Endothelial cell of umbilical vein (primary cell): ENCODE data around the gene PIF1. TPM values are rescaled to one million over a fixed set of nuclear protein-coding genes. Genes with fewer than 3 reads are reported as not detected.

ENCODE experiments used
- BruUV-seq: library from RNA; stranded (reverse); fragments of 400-500 nt; replicated peaks from 2 replicates; lab custom pipeline; 2021; lab: Mats Ljungman, UMichigan
- CTCF ChIA-PET: fragments of 300-600, 350-600 bp; sonication (Branson Sonifier 250); formaldehyde crosslinking; loops from one replicate; lab custom pipeline; 2021; ENCODE audit warnings: antibody characterized with exemption, inconsistent platforms; lab: Charles Lee
- POLR2A ChIA-PET: fragments of 300-600, 350-600 bp; sonication (Branson Sonifier 250); formaldehyde crosslinking; loops from one replicate; lab custom pipeline; 2021; ENCODE audit warnings: antibody characterized with exemption, inconsistent platforms; lab: Charles Lee
- DNase-seq: peaks from one replicate; pipeline ENCODE4 v3.0.0-alpha.2; 2011; ENCODE audit warnings: low read depth, low spot score
- FAIRE-seq: peaks from 2 replicates; lab custom pipeline; 2011; peaks lifted over from hg19 to GRCh38; lab: Jason Lieb, UNC
- H2AFZ ChIP-seq: 2 replicates; pipeline ENCODE4 v1.6.0; 2012; ENCODE audit warnings: low read depth, low read length, control low read depth, inconsistent platforms
- H3K27ac ChIP-seq: 2 replicates; pipeline ENCODE4 v1.5.1; 2011; ENCODE audit warnings: low read depth, mild to moderate bottlenecking, control low read depth, low read length, moderate library complexity; ENCODE audit not compliant: insufficient read depth
- H3K27me3 ChIP-seq, 2 experiments: 2 replicates each; pipeline versions ENCODE4 v1.6.0 to v1.6.1; 2011; ENCODE audit warnings: low read length in 2 of 2, mixed read lengths in 1 of 2; ENCODE audit not compliant: control insufficient read depth in 2 of 2, insufficient read depth in 2 of 2
- H3K36me3 ChIP-seq, 2 experiments: 2 replicates in 1 of 2; 3 replicates in 1 of 2; pipeline ENCODE4 v1.5.1; 2011; ENCODE audit warnings: low read length in 2 of 2, mild to moderate bottlenecking in 1 of 2, moderate library complexity in 1 of 2; ENCODE audit not compliant: control insufficient read depth in 2 of 2, insufficient read depth in 2 of 2; ENCODE audit errors: extremely low read depth in 1 of 2
- H3K4me1 ChIP-seq: 3 replicates; pipeline ENCODE4 v1.5.1; 2011; ENCODE audit warnings: mild to moderate bottlenecking, low read length; ENCODE audit not compliant: control insufficient read depth, insufficient read depth; ENCODE audit errors: extremely low read depth
- H3K4me2 ChIP-seq: 2 replicates; pipeline ENCODE4 v1.6.1; 2011; ENCODE audit warnings: low read length, control low read depth, mixed read lengths; ENCODE audit not compliant: insufficient read depth
- H3K4me3 ChIP-seq, 3 experiments: fragments of 200-600 bp in 1 of 3; sonication (generic), shearing (Covaris generic) in 1 of 3; replicated peaks in 1 of 3; 2 replicates each; pipeline ENCODE4 v1.5.1; 2011 to 2016; ENCODE audit warnings: control low read depth in 3 of 3, low read length in 3 of 3, mild to moderate bottlenecking in 2 of 3, inconsistent platforms in 1 of 3, low read depth in 1 of 3, moderate library complexity in 1 of 3; ENCODE audit not compliant: insufficient read depth in 1 of 3
- H3K79me2 ChIP-seq: 2 replicates; pipeline ENCODE4 v1.6.0; 2012; ENCODE audit warnings: low read length, inconsistent platforms; ENCODE audit not compliant: control insufficient read depth, insufficient read depth
- H3K9ac ChIP-seq: replicated peaks from 2 replicates; pipeline ENCODE3; 2011; ENCODE audit warnings: low read length, control low read depth; ENCODE audit not compliant: insufficient read depth; ENCODE audit errors: extremely low read depth
- H3K9me1 ChIP-seq: replicated peaks from 3 replicates; pipeline ENCODE4 v1.6.0; 2011; ENCODE audit warnings: mild to moderate bottlenecking, low read length; ENCODE audit not compliant: control insufficient read depth, insufficient read depth; ENCODE audit errors: extremely low read depth
- H3K9me3 ChIP-seq: replicated peaks from 2 replicates; pipeline ENCODE4 v1.5.1; 2012; ENCODE audit warnings: low read length, inconsistent platforms; ENCODE audit not compliant: control insufficient read depth, insufficient read depth
- H4K20me1 ChIP-seq: replicated peaks from 2 replicates; pipeline ENCODE3; 2011; ENCODE audit warnings: mild to moderate bottlenecking, low read length; ENCODE audit not compliant: control insufficient read depth, insufficient read depth; ENCODE audit errors: extremely low read depth
- EZH2 ChIP-seq: IDR thresholded peaks from 2 replicates; pipeline ENCODE4 v1.6.1; 2012; ENCODE audit warnings: borderline replicate concordance, low read depth, mild to moderate bottlenecking, moderate library complexity, low read length, inconsistent platforms; ENCODE audit not compliant: severe bottlenecking
- FOS ChIP-seq: IDR thresholded peaks from 2 replicates; pipeline ENCODE4 v1.6.1; 2011; ENCODE audit warnings: mild to moderate bottlenecking, low read length, moderate library complexity, borderline replicate concordance; ENCODE audit not compliant: insufficient read depth
- GATA2 ChIP-seq: IDR thresholded peaks from 2 replicates; pipeline ENCODE4 v1.7.0; 2011; ENCODE audit warnings: low read depth, mild to moderate bottlenecking, moderate library complexity, mixed read lengths, low read length; ENCODE audit not compliant: insufficient read length, insufficient read depth
- JUN ChIP-seq: IDR thresholded peaks from 2 replicates; pipeline ENCODE4 v1.6.1; 2011; ENCODE audit warnings: borderline replicate concordance, low read depth; ENCODE audit not compliant: insufficient read length, insufficient read depth
- MYC ChIP-seq: IDR thresholded peaks from one replicate; pipeline ENCODE4 v1.6.1; 2011; ENCODE audit warnings: mild to moderate bottlenecking, low read depth, low read length
- POLR2A ChIP-seq: IDR thresholded peaks from 2 replicates; pipeline ENCODE4 v1.6.1; 2012; ENCODE audit warnings: low read depth, mild to moderate bottlenecking, control low read depth, low read length
- POLR2AphosphoS5 ChIP-seq: IDR thresholded peaks from 2 replicates; pipeline ENCODE4 v1.6.1; 2012; ENCODE audit warnings: low read depth, mild to moderate bottlenecking, control low read depth, low read length, moderate library complexity; ENCODE audit not compliant: insufficient read depth
- dilution Hi-C: fragments of 300-500 bp; cut with MboI; formaldehyde crosslinking; loops from one replicate; pipeline ENCODE4 v1.15.0; 2019; ENCODE audit warnings: low sequenced_read_pairs; ENCODE audit not compliant: extremely low pct_ligation_motif_present
- intact Hi-C: fragments of 100-400 bp; cut with micrococcal nuclease; formaldehyde crosslinking; loops from one replicate; pipeline ENCODE4 v1.10.0; 2022
- polyA plus RNA-seq, 4 experiments: library from polyadenylated mRNA; depleted of rRNA in 3 of 4; stranded (reverse) in 3 of 4; unstranded in 1 of 4; fragments of >200 nt; gene quantifications; 2 replicates each; pipeline versions ENCODE4 v1.2.1 to v1.2.3, GENCODE V29; 2011 to 2012; ENCODE audit warnings: missing spikeins in 1 of 4
- total RNA-seq: library from RNA; stranded (reverse); gene quantifications from 2 replicates; pipeline ENCODE4 v1.2.3, GENCODE V29; 2021
- TF ChIP-seq, protein P1 (sequence below): IDR thresholded peaks from 2 replicates; pipeline ENCODE4 v1.6.1; 2011; ENCODE audit not compliant: insufficient read depth, insufficient read length
- TF ChIP-seq, protein P2 (sequence below), 2 donors: IDR thresholded peaks; 1 replicate in 1 of 2; 2 replicates in 1 of 2; pipeline ENCODE4 v1.5.1; 2011; ENCODE audit warnings: low read length in 2 of 2, mild to moderate bottlenecking in 2 of 2, moderate library complexity in 2 of 2, control low read depth in 1 of 2, inconsistent platforms in 1 of 2, low read depth in 1 of 2; ENCODE audit not compliant: insufficient read depth in 1 of 2; ENCODE audit errors: extremely low read depth in 1 of 2

Gene PIF1
- total and polyA plus RNA-seq, 2 donors (not counting 3 experiments of a cell fraction or from before 2014, with no cell fraction given), result 18.6 to 52.7 TPM

DNA sequence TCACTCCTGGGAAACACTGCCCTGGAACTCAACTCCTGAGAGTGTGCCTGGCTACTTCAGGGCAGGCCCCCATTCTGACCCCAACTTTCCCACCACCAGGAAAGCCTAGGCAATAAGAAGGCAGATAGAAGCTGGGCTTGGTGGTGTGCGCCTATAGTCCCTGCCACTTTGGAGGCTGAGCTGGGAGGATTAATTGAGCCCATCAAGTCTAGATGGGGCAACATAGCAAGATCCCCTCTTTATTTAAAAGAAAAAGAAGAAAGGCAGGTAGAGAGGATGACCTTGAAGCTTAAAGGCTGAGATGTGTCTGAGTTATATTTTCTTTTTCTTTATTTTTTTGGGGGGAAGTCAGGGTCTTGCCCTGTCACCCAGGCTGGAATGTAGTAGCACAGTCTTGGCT is 45.8 kb downstream of the PIF1 start:
- no peak overlapping the region for H3K9ac ChIP-seq
- no peak overlapping the region for H3K4me2 ChIP-seq
- peaks cover 0 to 4% of the 10 kb centered on the region in 2 experiments for H3K27me3 ChIP-seq
- H4K20me1 ChIP-seq, result no peaks in the 10 kb centered on the region
- no peak for FAIRE-seq
- no peaks in the 10 kb centered on the region for H3K9me1 ChIP-seq
- TF ChIP-seq GATA2, result no peak
- no peak for TF ChIP-seq EZH2
- TF ChIP-seq POLR2A, result no peak
- TF ChIP-seq MYC, result no peak
- TF ChIP-seq POLR2AphosphoS5, result no peak
- TF ChIP-seq FOS, result no peak
- TF ChIP-seq, protein P1, sequence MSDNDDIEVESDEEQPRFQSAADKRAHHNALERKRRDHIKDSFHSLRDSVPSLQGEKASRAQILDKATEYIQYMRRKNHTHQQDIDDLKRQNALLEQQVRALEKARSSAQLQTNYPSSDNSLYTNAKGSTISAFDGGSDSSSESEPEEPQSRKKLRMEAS, result no peak
- TF ChIP-seq, protein P2, sequence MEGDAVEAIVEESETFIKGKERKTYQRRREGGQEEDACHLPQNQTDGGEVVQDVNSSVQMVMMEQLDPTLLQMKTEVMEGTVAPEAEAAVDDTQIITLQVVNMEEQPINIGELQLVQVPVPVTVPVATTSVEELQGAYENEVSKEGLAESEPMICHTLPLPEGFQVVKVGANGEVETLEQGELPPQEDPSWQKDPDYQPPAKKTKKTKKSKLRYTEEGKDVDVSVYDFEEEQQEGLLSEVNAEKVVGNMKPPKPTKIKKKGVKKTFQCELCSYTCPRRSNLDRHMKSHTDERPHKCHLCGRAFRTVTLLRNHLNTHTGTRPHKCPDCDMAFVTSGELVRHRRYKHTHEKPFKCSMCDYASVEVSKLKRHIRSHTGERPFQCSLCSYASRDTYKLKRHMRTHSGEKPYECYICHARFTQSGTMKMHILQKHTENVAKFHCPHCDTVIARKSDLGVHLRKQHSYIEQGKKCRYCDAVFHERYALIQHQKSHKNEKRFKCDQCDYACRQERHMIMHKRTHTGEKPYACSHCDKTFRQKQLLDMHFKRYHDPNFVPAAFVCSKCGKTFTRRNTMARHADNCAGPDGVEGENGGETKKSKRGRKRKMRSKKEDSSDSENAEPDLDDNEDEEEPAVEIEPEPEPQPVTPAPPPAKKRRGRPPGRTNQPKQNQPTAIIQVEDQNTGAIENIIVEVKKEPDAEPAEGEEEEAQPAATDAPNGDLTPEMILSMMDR (IDR thresholded peaks at IDR 0.05; ENCODE audit: extremely low read depth in 1 of 2, insufficient read depth in 1 of 2, low read depth in 1 of 2, low read length in 2 of 2), result no peak
- TF ChIP-seq JUN, result no peak
- intact Hi-C loops (no loop called here), dilution Hi-C loops (no loop called here)
- CTCF ChIA-PET, result interaction anchor here (1.3 kb wide), 1 partner anchor 49 kb away, joined by 3 read pairs; no protein-coding TSS in a partner anchor
- POLR2A ChIA-PET, result no interaction called here
- H3K27ac ChIP-seq, result no peak overlapping the region
- H3K9me3 ChIP-seq, result no peaks in the 10 kb centered on the region
- no peak for DNase-seq
- no peak overlapping the region for H2AFZ ChIP-seq
- BruUV-seq, result no TSS peak
- H3K4me3 ChIP-seq, result no peak overlapping the region
- no peaks in the 10 kb centered on the region for H3K79me2 ChIP-seq
- no peaks in the 10 kb centered on the region for H3K36me3 ChIP-seq
- peaks cover 6% of the 10 kb centered on the region for H3K4me1 ChIP-seq
